GM18951 (cell line): ENCODE measurements around the gene SP5.

Source experiments
- POLR2A ChIP-seq: IDR thresholded peaks from 4 replicates; pipeline ENCODE4 v1.6.1; 2011; ENCODE audit warnings: mild to moderate bottlenecking; ENCODE audit not compliant: insufficient read length, insufficient read depth; ENCODE audit errors: extremely low read depth
- in situ Hi-C: fragments of 300-500 bp; cut with MboI; formaldehyde crosslinking; loops from one replicate; pipeline ENCODE4 v1.12.0; 2022; ENCODE audit warnings: low sequenced_read_pairs, mixed read lengths, inconsistent platforms; ENCODE audit not compliant: unreplicated experiment

Gene SP5

DNA sequence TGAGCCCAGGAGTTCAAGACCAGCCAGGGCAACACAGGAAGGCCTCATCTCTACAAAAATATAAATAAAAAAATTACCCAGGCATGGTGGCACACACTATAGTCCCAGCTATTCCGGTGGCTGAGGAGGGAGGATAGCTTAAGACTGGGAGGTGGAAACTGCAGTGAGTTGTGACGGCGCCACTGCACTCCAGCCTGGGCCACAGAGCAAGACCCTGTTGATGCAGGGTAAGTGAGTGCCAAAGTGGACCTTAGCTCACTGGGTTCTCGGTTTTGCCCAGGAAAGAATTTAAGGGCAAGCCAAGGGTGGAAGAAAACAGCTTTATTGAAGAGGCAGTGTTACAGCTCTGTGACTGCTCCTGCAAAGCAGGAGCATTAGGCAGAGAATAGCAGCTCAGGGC, 48.1 kb downstream of the SP5 start:
- TF ChIP-seq POLR2A = no peak
- in situ Hi-C loops = no loop called here

GRCh38 chr2:170764880-170765261, 49.7 kb downstream of the SP5 start:
- TF ChIP-seq POLR2A = no peak
- in situ Hi-C loops = no loop called here

DNA sequence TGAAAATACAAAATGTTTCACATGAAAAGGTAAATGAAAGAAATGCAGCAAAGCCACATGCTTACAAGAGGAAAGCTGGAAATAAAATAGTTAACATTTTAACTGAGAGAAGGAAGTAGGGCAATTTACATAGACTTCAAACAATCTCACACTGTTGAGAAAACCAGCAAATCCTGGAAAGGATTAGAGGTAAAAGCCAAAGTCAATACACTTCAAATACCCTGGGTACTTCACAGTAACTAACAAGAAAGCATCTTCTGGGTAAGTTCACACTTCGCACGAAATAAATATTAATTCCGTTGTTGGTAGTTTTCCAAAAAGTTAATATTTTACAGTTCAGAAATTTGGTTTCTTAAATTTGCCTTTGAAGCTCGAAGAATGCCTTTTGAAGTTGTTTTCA, 51.6 kb downstream of the SP5 start:
- TF ChIP-seq POLR2A = no peak
- in situ Hi-C loops = no loop called here
